Measurements from ENCODE around the gene VPS9D1. TPM values are rescaled to one million over a fixed set of nuclear protein-coding genes. Genes with fewer than 3 reads are reported as not detected.

VPS9D1 gene
- total RNA-seq, 1 donor from 2014 or later, result 17.9 TPM

DNA sequence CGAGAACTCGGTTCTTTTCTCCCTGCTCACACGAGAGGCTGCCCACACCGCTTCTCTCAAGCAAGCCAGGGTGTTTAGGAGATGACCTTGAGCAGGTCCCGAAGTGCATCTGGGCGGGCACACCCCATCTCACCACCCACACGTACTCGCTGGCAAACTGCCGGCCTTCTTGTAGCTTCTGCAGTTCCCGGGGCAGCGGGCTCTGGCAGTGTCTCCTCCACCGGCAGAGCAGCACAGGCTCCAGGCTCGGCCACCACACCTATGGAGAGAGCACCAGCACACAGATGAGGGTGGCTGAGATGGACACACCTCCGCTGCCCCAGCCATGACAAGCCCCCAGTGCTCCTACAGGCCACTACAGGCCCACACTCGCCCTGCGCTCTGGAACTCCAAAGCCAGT, 24.1 kb upstream of the VPS9D1 start:
- Mint-ChIP-seq H3K27me3 (no peaks in the 10 kb centered on the region), H3K36me3 (ENCODE audit: insufficient read depth) (peaks cover 6% of the 10 kb centered on the region), H3K4me3 (ENCODE audit: low read depth) (no peak overlapping the region), H3K9me3 (ENCODE audit: low read depth) (no peaks in the 10 kb centered on the region), H3K4me1 (ENCODE audit: low read depth) (no peaks in the 10 kb centered on the region), H3K27ac (no peak overlapping the region)
- DNase-seq (ENCODE audit: low spot score, unreplicated experiment), result no peak
- TF ChIP-seq, protein P1, sequence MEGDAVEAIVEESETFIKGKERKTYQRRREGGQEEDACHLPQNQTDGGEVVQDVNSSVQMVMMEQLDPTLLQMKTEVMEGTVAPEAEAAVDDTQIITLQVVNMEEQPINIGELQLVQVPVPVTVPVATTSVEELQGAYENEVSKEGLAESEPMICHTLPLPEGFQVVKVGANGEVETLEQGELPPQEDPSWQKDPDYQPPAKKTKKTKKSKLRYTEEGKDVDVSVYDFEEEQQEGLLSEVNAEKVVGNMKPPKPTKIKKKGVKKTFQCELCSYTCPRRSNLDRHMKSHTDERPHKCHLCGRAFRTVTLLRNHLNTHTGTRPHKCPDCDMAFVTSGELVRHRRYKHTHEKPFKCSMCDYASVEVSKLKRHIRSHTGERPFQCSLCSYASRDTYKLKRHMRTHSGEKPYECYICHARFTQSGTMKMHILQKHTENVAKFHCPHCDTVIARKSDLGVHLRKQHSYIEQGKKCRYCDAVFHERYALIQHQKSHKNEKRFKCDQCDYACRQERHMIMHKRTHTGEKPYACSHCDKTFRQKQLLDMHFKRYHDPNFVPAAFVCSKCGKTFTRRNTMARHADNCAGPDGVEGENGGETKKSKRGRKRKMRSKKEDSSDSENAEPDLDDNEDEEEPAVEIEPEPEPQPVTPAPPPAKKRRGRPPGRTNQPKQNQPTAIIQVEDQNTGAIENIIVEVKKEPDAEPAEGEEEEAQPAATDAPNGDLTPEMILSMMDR (IDR thresholded peaks at IDR 0.05; ENCODE audit: unreplicated experiment), result no peak

DNA sequence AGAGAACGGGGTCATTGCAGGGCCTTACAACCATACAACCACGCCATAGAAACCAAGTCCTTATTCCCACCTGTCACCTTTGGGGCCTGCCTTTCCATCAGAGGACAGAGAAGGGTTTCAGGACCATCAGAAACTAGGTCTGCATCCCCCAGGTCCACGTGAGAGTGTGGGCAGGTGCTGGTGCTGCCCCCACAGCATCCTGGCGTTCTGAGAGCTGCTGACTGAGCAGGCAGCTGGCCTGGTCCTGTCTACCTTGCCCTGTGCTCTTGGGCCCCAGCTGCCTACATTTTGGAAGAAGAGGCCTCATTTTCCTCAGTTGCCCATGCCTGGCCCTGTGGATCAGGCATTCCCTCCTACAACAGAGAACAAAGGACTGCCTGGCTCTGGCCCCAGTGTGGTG, 22.2 kb upstream of the VPS9D1 start:
- Mint-ChIP-seq H3K27ac (peak overlapping the region; percentile 64), H3K36me3 (ENCODE audit: insufficient read depth) (peaks cover 11% of the 10 kb centered on the region), H3K9me3 (ENCODE audit: low read depth) (no peaks in the 10 kb centered on the region), H3K4me3 (ENCODE audit: low read depth) (no peak overlapping the region), H3K27me3 (no peaks in the 10 kb centered on the region), H3K4me1 (ENCODE audit: low read depth) (no peaks in the 10 kb centered on the region)
- DNase-seq (ENCODE audit: low spot score, unreplicated experiment), result no peak
- TF ChIP-seq, protein P1 (IDR thresholded peaks at IDR 0.05; ENCODE audit: unreplicated experiment), result no peak

DNA sequence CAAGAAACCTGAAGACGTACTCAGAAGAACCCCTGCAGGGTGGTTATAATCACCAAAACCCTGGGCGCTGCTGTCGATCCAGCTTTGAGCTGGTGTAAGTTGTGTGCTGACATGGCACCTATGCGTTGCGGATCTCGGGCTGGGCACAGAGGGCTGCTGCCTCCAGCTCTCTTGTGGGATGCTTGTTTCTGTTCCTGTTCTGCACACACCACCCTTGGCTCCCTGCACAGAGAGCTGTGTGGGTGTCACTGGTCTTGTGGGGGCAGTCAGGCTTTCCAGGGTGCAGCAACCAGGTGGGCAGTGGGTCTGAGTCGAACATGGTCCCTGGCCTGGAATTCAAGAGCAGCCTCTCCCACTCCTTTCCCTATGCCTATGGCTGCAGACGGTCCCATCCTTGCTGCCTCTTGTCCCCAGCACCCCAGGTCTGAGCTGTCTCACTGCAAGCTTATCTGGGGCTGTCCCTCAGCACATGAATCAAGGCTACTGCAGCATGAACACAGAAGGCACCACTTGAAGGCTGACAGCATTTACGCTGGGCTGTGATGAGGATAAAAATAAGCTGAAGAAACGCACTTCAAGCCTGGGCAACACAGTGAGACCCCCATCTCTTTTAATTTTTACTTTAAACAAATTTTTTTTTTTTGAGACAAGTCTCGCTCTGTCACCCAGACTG, 20.8 kb upstream of the VPS9D1 start:
- Mint-ChIP-seq H3K27me3 (no peaks in the 10 kb centered on the region), H3K9me3 (ENCODE audit: low read depth) (no peaks in the 10 kb centered on the region), H3K4me1 (ENCODE audit: low read depth) (no peaks in the 10 kb centered on the region), H3K27ac (no peak overlapping the region), H3K4me3 (ENCODE audit: low read depth) (no peak overlapping the region), H3K36me3 (ENCODE audit: insufficient read depth) (peaks cover 12% of the 10 kb centered on the region)
- TF ChIP-seq, protein P1 (IDR thresholded peaks at IDR 0.05; ENCODE audit: unreplicated experiment), result no peak
- DNase-seq (ENCODE audit: low spot score, unreplicated experiment), result no peak

DNA sequence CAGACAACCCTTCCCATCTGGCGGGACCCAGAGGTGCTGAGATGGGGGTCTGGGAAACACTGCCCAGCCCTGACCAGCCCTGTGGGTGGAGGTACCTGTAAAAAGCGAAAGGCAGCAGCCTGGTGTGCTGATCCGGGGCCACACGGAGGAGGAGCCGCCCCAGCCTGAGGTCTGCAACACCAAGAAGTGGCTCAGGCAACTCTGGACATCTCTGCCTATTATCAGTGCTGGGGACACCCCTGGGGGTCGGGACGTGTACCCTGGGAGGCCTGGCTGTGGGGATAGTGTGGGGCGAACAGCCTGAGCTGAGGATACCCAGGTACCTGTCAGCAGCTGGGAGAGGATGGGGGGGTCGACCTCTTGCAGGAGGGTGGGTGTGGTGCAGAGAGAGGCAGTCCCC, 18.7 kb upstream of the VPS9D1 start:
- Mint-ChIP-seq H3K9me3 (ENCODE audit: low read depth) (no peaks in the 10 kb centered on the region), H3K27ac (no peak overlapping the region), H3K4me1 (ENCODE audit: low read depth) (no peaks in the 10 kb centered on the region), H3K27me3 (no peaks in the 10 kb centered on the region), H3K36me3 (ENCODE audit: insufficient read depth) (peaks cover 19% of the 10 kb centered on the region), H3K4me3 (ENCODE audit: low read depth) (no peak overlapping the region)
- no peak for DNase-seq (ENCODE audit: low spot score, unreplicated experiment)
- TF ChIP-seq, protein P1 (IDR thresholded peaks at IDR 0.05; ENCODE audit: unreplicated experiment), result no peak

DNA sequence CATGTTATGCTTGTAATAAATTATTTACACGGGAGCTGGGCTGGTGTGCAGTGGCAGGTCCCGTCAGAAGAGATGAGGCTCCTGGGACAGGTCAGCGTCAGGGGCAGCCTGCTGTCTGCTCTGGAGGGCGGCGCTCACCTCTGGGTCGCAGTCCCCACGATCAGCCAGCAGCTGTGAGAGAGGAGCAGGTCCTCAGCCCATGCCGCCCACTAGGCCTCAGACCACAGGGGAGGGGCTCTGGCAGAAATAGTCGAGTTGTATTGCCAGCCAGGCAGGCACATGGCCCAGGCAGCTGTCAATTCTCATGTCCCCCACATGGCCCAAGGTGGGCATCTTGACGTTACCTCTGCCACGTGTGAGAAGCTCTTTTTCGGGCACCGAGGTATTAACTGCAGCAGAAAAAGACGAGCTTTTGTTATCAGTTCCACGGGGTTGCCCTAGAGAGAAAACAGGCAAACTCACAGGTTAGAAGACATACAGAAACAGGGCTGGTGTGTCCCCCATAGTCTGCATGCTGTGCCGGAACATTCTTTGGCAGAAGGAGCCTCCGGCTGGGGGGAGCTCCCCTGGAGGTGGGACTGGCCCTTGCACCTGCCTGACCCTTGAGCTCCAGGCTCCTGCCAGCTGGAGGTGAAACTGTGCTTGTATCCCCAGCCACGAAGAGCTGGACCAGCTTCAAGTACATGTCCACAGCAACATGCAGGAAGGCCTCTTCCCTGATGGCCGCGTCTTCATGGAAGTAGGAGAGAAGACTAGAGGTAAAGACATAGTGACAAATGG, 18.0 kb upstream of the VPS9D1 start:
- Mint-ChIP-seq H3K4me1 (ENCODE audit: low read depth) (no peaks in the 10 kb centered on the region), H3K4me3 (ENCODE audit: low read depth) (no peak overlapping the region), H3K27ac (no peak overlapping the region), H3K27me3 (no peaks in the 10 kb centered on the region), H3K9me3 (ENCODE audit: low read depth) (no peaks in the 10 kb centered on the region), H3K36me3 (ENCODE audit: insufficient read depth) (peaks cover 19% of the 10 kb centered on the region)
- TF ChIP-seq, protein P1 (IDR thresholded peaks at IDR 0.05; ENCODE audit: unreplicated experiment), result no peak
- DNase-seq (ENCODE audit: low spot score, unreplicated experiment), result no peak

Data from progenitor cell of endocrine pancreas (in vitro differentiated cells).